Sigmoid colon (tissue), 4 donors: ENCODE results near the gene RAB11FIP3.

Experiments
- POLR2A ChIP-seq, 2 donors: fragments of 450-650 bp; IDR thresholded peaks; one replicate each; pipeline ENCODE4 v1.6.1; 2016; ENCODE audit warnings: antibody characterized with exemption in 2 of 2, mild to moderate bottlenecking in 2 of 2, moderate library complexity in 2 of 2
- POLR2AphosphoS5 ChIP-seq, 4 donors: sonication (generic); formaldehyde crosslinking; IDR thresholded peaks; one replicate each; pipeline ENCODE4 v1.6.1; 2017; ENCODE audit warnings: antibody characterized with exemption in 4 of 4
- TF ChIP-seq, protein P1 (sequence below), 4 experiments: fragments of 450-650 bp in 3 of 4; fragments of 200-600 bp in 1 of 4; IDR thresholded peaks; one replicate each; pipeline ENCODE4 v1.5.1; 2016 to 2019; ENCODE audit warnings: antibody characterized with exemption in 4 of 4, mild to moderate bottlenecking in 3 of 4, moderate library complexity in 2 of 4

DNA sequence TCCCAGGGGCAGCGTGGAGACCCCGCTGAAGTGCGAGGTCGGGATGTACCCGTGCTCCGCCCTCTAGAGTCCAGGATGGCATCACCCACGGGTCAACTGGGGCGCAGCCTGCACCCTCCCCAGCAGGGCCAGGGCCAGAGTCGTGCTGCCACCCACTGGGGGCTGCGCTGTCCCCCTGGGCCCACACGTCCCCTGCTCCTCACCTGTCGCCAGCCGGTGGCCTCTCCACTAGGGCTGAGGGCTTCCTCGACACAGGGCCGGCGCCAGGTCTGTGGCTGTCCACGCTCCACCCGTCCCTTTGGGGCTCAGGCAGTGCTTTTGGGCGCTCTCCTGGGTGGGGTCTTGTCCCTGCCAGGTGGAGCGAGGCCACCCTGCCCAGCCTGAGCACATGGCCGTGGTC lies 123.1 kb downstream of the RAB11FIP3 start:
- TF ChIP-seq, protein P1, sequence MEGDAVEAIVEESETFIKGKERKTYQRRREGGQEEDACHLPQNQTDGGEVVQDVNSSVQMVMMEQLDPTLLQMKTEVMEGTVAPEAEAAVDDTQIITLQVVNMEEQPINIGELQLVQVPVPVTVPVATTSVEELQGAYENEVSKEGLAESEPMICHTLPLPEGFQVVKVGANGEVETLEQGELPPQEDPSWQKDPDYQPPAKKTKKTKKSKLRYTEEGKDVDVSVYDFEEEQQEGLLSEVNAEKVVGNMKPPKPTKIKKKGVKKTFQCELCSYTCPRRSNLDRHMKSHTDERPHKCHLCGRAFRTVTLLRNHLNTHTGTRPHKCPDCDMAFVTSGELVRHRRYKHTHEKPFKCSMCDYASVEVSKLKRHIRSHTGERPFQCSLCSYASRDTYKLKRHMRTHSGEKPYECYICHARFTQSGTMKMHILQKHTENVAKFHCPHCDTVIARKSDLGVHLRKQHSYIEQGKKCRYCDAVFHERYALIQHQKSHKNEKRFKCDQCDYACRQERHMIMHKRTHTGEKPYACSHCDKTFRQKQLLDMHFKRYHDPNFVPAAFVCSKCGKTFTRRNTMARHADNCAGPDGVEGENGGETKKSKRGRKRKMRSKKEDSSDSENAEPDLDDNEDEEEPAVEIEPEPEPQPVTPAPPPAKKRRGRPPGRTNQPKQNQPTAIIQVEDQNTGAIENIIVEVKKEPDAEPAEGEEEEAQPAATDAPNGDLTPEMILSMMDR (IDR thresholded peaks at IDR 0.05) = no peak
- TF ChIP-seq POLR2A (IDR thresholded peaks at IDR 0.05) = no peak
- TF ChIP-seq POLR2AphosphoS5 (IDR thresholded peaks at IDR 0.05) = no peak
